GM21529 (cell line): ENCODE results near the gene PCNX2.

Source experiments
- ATAC-seq: cut with Tn5 transposase; IDR thresholded peaks from one replicate; pipeline ENCODE4 v1.9.1; 2021; ENCODE audit not compliant: unreplicated experiment

Gene PCNX2

DNA sequence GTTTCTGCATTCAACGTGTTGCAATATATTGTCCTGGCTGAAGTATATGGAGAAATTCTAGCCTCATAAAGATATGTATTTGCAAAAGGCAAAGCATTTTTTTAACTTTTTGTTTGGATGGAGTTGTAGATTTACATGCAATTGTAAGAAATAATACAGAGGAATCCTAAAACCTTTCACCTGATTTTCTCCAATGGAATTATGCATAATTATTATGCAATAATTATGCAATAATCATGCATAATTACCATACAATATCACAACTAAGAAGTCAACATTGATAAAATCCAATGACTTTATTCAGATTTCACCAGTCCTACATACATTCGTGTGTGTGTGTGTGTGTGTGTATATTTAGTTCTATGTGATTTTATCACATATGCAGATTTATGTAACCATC lies 24.5 kb upstream of the PCNX2 start:
- no peak for ATAC-seq

DNA sequence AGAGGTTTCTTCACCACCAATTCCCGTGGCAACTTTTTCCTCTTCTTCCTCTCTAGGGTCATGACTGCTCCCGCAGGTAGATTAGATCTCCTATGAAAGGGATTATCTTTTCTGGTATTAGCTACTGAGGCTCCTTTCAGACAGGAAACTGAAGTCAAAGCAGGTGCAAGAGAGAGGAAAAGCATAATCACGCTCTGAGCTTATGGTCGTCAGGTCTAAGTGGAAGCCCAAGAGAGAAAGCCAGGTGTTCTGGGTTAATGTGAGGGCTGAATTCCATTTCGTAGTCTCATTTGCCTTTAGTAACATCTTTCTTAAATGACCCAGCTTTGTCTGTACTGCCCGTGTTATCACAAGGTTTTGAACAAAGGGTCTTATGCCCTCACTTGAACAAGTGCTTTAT lies 23.7 kb upstream of the PCNX2 start:
- no peak for ATAC-seq

DNA sequence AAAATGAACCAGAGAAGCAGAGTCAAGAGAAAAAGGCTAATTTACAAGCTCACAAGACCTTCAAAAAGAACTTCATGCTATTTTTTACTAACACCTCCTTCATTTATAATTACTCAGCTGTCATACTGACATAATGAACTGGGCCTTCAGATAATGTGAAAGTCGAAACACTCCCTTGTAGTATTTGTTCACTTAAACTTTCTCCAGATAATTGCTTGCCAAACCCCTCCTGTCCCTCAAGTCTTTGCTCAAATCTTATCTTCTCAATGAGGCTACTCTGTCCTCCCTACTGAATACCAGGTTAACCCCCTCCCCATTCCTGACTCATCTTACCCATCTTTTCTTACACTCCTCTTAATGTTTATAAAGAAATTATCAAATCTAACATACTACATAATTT lies 20.9 kb upstream of the PCNX2 start:
- ATAC-seq: no peak

DNA sequence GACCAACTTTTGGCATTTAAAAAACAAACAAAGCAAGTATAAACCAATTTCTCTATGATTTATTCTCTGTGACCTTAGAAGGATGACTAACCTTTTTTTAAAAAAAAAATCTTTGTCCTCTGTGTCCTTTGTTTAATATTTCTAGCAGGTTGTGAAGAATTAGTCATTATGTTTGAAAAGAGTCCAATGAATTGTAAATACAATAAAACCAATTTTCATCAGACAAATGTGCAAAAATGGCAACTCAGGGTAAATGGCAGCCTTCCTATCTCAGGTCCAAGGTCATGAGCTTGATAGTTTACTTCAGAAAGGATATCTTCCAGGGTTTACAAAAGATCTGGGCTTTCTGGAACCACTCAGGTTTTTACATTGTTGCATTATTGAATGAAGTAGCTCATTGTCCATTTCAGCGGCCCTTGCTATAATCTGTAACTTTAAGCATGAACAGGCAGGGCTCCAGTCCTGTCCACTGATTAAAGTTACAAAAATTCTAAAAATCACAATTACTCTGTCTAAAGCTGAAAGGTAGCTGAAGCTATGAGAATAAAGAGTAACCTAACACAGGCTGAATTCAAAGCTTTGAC lies 20.3 kb upstream of the PCNX2 start:
- ATAC-seq: no peak

DNA sequence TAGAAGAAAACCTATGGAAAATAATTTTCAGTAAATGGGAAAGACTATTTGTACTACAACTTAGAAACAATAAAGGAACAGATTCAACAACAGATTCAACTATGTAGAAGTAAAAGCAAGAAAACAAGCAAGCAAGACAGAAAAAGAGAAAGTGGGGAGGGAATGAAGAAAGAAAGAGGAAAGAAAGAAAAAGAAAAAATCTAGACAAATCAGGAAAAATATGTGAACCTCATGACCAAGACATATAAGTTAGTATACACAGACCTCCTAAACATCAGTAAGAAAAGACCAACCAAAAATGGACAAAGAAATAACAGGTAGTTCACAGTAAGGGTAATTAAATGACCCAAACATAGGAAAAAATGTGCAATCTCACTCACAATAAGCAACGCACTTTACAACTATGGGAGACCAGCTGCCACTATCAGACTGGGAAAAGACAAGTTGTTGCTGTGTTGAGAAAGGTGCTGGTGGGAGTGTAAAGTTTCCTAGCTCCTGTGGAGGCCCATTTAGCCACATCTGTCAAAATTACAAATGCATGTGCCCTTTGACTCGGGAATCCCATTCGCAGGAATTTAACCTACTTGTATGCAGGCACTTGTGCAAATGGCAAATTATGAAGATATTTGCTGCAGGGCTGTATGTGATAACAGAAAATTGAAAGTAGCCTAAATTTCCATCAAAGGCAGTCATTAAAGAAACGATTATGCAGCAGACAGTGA lies 18.1 kb upstream of the PCNX2 start:
- no peak for ATAC-seq

DNA sequence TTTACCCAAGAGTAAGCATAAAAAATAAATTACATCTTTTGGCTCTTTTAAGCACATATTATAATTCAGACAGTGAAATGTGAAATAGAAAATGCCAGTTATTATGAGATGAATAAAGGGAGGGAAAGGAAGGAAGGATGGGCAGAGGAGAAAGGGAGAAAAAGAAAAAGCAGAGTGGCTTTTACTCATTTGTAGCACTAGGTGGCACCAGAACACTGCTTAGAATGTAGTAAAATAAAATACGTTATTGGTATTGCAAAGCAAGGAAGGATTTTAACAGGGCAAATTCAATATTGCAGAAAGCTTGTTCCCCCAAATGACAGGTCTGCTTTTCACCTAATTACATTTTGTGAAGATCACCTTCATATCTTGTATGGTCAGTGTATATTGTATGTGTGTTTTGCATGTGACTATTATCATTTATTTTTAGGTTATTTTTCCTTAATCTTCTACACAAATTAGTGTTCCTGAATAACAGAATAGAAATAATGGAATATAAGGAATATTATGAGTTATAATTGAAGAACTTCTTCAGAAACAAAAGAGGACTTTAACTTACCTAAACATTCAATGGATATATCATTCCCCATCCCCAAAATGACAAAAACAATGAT lies 9.1 kb upstream of the PCNX2 start:
- no peak for ATAC-seq

DNA sequence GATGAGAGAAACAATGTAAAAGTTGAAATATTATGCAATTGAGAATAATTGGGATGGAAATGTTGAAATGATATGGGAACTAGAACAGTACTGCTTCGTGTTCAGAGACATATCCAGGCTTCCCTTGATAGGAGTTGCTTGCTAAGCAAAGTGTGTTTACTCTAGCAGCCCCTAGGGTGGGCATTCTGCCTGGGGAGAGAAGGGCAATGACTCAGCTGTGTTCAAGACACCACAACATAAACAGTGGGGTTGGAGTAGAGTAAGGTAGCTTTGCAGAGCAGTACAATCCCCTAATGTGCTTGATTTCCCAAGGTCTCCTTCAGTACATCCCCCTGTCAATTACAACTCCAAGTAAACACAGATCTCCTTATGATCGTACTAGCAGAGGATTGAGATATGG lies 4.8 kb upstream of the PCNX2 start:
- no peak for ATAC-seq

DNA sequence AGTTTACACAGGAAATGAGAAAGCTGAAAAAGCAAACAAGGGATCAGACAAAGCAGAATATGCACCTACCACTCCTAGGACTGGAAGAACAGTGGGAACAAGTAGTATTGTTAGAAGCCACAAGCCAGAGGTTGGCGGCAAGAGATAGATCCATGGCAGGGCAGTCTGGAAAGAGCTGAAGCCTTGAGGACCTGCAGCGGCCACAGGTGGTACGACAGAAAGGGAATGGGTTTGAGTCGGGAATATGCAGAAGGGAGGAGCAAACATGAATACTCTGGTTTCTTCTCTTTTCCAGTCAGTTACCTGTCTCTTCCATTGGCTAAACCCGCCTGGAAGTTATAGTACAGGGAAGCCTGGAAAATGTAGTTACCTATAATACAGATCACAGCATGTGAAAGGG lies 3.9 kb upstream of the PCNX2 start:
- no peak for ATAC-seq

DNA sequence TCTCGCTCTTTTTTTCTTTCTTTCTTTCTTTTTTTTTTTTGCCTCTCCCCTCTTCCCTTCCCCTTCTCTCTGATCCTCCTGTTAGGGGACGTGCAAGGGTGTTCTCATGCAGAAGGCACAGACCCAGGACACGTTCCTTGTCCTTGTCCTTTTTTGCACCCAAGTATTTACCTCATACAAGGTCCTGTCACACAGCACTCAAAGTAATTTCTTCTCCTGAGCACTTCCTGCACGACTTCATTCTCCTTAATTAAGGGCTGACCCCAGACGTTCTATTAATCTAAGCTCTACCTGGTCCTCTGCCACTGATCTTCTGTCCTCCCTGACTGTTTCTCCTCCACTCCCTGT lies 424 bp upstream of the PCNX2 start:
- ATAC-seq: no peak

DNA sequence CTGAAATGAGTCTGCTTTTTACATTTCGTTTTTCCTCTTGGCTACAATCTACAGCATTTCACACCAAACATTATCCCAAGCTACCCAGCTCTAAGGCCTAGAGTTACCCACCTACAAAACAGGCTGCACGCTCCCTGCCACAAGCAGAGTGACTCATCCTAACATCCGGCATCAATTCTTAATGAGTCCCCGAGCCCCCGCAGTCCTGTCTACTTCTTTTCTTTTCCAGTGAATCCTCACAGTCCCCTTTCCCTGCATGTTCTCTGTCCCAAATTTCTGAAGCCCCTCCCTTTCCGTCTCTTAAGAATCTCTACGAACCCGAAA lies 650 bp downstream of the PCNX2 start:
- peak; percentile 48 for ATAC-seq

DNA sequence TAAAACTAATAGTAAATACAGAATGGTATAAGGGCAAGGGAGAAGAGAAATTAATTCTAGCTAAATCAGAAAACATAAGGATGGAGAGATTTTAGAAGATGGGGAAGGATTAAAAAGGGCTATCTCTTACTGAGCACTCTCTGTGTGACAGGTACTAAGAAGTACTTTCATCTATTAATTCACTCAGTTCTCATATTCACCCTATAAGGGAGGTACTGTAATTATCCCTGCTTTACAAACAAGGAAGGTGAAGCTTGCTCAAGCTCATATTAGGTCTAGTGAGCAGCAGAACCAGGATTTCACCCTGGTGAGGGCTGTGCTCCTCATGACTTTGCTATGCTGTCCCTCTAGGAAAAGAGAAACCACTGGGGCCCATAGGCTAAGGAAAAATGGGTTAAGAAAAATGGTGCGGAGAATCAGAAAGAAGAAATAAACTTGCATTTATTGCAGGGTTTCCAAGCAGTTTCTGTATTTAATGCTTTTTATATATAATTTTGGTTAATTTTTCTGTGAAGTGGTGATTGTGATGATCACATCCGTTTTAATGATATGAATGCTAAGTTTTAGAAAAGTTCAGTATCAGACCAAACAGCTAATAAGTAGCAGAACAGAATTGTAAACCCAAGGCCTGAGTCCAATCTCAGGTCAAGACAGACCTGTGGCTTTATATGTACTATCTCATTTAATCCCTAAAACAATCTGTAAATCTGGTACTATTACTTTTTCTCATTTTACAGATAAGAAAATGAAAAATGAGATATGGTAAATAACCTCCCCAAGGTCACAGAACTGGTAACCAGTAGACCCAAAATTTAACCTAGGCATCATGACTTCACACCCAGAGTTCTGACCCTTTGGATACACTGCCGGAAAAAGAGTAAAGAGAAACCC lies 1.7 kb downstream of the PCNX2 start:
- no peak for ATAC-seq

DNA sequence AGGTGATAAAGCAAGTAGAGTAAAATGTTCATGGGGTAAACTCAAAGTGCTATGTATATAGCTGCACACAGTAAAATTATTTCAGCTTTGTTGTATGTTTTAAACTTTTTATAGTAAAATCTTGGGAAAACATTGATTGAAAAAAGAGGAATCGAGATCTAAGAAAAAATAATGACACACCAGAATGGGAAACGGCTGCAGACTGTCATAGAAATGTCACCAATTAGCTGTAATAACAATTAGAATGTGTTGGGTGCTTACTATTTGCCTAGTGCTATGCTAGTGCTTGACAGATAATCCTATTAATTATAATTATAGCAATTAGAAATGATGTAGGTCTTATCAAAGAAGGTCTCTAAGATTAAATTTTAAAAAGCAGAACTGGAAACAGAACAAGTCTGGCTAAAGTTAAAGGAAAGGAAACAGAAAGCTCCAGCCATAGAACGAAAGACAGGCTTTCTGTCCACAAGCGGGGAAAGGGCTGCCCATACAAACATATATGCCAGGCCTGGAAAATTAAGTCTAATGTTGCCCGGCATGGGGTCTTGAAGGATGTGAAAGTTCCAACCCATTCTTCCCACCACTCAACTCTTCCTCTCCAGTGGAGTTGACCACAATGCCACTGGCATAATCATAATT lies 5.0 kb downstream of the PCNX2 start:
- ATAC-seq: no peak

DNA sequence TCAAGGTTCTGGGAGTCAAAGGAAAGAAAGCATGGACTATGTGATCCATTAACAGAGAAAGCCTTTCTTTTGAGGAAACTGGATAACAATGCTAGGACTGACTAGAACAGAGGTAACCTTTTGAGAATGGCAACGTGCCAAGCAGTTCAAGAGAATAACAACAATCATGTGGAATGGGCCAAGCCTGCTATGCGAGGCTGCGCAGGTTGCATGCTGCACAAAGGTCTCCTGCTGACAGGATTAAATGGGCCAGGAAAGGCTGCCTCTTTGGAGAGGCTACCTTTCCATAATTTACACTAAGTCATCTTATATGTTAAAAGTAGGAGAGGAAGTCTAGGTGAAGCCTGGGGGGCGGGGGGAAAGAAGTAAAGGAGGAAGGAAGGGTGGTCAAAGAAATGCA lies 5.8 kb downstream of the PCNX2 start:
- ATAC-seq: no peak

DNA sequence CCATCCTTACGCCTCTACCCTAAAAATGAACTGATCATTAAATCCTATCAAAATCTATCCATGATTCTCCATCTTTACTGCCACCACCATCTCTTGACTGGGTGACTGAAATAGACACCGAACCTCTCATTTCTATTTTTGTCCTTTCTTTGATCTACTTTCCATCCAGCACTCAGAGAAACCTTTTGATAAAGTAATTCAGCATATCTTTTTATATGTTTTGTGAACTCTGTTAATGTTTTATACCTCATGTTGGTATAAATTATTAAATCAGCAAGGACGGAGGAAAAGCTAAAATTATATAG lies 13.0 kb downstream of the PCNX2 start:
- no peak for ATAC-seq

DNA sequence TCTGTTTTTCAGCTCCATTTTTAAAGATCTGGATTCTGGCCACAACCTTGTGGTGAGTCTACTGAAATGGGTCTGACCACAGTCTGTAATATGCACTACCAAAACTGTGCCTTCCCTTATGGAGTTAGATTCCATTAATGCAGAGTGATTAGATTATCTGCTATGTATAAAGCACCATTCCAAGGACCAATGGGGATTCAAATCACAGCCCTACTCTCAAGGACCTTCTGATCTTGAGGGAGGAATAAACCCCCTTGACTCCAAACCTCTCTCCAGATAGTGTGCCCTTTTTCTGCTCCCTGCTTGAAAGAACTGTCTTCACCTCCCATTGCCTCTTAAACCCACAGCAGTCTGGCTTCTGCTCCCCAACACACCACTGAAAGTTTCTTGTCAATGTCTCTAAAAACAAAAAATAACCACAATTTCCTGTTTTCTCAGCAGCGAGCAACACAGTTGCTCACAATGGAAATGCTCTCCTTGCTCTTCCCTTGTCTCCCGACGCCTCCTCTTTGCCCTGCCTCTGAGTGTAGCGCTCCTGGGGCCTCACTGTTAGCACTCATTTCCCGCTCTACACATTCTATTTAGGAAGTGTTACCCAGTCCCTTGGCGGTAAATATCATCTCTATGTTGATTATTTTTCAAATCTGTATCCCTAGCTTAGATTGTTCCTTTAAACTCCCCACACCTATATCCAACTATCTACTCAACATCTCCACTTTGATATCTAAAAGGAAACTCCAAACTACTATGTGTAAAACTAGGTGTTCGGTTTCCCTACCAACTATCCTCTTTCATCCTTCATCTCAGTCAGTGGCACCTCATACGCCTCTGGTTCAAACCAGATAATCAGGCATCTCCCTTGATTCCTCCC lies 13.6 kb downstream of the PCNX2 start:
- ATAC-seq: peak; percentile 92

DNA sequence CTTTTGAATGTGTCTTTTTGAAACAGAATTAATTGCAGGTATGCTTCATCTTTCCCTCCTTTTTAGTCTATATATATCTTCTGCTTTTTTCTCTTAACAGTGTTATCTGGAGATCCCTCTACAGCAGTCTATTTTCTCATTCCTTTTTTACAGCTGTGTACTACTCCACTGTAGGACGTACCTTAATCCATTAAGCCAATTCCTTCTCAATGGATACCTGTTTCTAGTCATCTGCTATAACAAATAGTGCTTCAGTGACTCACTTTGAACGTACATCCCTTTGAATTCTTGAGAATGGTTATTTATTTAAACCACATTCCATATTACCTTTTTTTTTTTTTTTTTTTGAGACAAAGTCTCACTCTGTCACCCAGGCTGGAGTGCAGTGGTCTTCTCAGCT lies 15.6 kb downstream of the PCNX2 start:
- ATAC-seq: no peak

DNA sequence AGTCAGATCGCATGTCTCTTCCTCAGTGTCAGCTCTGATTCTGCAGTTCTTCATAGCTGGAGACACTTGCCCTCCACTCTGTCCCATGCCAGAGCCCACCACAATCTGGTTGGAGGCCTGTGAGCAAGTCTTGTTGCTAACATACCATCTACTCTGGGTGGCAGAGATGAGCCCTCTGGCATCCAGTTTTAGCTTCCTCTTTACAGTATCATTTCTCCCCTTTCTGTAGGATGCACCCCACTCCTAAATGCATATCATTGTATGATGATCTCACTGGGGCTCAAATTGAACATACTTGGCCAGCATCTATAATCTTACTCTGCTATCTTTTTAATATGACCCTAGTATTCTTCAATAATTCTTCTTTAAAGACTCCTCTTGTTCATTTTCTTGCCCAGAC lies 16.9 kb downstream of the PCNX2 start:
- ATAC-seq: no peak

DNA sequence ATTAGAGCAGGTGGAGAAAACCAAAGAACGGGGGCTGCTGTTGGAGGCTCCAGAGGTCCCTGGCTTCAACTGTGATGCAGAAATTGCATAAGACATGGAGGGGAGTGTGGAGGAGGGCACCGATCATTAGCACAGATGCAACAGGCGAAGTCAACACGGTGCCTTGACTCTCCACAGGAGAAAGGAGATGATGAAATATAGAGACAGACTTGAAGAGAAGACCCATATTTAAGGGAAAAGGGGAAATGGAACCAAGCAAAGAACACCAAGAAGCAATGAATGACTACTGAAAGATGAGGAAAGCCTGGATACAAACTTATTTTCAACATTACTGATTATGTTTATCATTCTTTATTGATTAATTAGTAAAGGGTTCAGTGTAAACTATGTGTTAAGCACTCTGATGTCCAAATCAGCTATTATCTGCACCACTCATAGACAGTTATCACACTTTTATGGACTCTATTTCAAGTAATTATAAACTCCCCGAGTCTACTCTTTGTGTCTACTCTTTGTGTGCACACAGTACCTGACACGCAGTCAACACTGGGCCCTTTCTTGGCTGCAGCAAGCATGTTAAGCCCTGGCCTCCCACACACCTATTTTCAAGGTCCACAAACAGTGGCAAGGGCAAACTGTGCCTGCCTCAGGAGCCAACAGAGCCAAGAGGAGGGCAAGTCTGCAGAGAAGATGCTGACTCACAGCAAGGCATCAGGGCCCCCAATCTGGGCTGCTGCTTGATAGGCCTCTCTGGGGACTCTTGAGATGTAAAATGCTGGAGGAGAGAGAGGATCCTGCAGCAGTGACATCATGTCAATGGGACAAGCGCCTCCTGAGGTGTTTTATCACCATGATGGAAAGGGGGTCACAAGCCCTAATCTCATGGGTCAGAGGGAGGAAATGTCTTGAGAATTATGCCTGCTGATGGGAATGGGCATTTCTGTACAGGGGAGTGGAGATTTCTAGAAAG lies 17.6 kb downstream of the PCNX2 start:
- ATAC-seq: no peak

DNA sequence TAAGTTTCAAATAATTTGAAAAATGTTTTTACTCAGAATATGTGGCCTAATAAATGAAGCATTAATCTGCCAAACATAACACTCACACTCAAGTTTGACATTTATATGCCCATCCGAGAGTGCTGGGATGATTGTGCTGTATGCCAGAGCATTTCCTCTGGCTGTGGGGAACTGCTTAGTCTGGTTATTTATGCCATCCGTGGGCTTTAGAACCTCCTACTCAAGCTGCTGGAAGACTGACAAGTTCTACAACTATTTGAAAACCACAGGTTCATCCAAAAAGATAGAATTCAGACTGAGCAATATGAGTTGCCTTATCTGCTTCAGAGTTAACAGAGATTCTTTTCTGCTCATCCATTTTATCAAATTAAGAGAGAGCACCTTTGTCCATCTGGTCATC lies 25.9 kb downstream of the PCNX2 start:
- ATAC-seq: no peak
